HFFc6 (cell line): ENCODE data around the gene FRMPD4. TPM values are rescaled to one million over a fixed set of nuclear protein-coding genes. Genes with fewer than 3 reads are reported as not detected.

Experiments used
- DNase-seq: peaks from one replicate; pipeline ENCODE4 v3.0.0-alpha.2; 2018
- H3K27ac Mint-ChIP-seq: 2 replicates; pipeline ENCODE4 v1.8.0; 2020; ENCODE audit warnings: mild to moderate bottlenecking, mixed read lengths
- H3K27me3 Mint-ChIP-seq: 2 replicates; pipeline ENCODE4 v1.8.0; 2021; ENCODE audit warnings: mild to moderate bottlenecking, moderate library complexity, mixed read lengths; ENCODE audit not compliant: insufficient read depth
- H3K36me3 Mint-ChIP-seq: 2 replicates; pipeline ENCODE4 v1.8.0; 2021; ENCODE audit warnings: low read depth, mixed read lengths
- H3K4me1 Mint-ChIP-seq: 2 replicates; pipeline ENCODE4 v1.8.0; 2020; ENCODE audit warnings: low read depth, mixed read lengths
- H3K4me3 Mint-ChIP-seq: 2 replicates; pipeline ENCODE4 v1.8.0; 2020; ENCODE audit warnings: mild to moderate bottlenecking, moderate library complexity, mixed read lengths
- H3K9me3 Mint-ChIP-seq: 2 replicates; pipeline ENCODE4 v1.8.0; 2020; ENCODE audit warnings: mild to moderate bottlenecking, mixed read lengths
- total RNA-seq, 6 experiments: library from RNA; stranded (reverse); fragmentation: NEBNext Ultra II Directional; extraction: Animal tissue kit (Norgen Biotek cat#: 25700); gene quantifications; 2 replicates in 1 of 6; 3 replicates in 5 of 6; pipeline ENCODE4 v1.2.3, GENCODE V29; 2021
- TF ChIP-seq, protein P1 (sequence below): fragments of 200-600 bp; sonication (generic); IDR thresholded peaks from 2 replicates; pipeline ENCODE4 v1.5.0; 2021; ENCODE audit warnings: antibody characterized with exemption, mild to moderate bottlenecking

The FRMPD4 gene
- total RNA-seq, 6 experiments from 2014 or later = 0.09 to 0.55 (median 0.47) TPM

DNA sequence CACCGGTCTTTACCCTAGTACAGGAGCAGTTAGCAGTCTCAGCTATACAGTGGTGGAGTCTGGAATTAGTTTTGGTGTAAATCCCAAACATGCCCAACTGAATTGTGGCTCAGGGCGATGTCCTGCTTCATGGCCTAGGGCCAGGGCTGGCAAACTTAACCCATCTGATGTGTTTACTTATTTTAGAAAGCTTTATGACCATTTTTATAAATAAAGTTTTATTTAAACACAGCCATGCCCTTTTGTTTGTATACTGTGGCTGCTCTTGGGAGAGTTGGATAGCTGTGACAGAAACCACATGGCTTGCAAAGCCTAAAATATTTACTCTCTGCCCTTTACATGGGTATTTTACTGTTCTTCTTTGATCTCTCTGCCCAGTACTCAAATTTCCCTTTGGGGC, 7.1 kb downstream of the FRMPD4 start:
- TF ChIP-seq, protein P1, sequence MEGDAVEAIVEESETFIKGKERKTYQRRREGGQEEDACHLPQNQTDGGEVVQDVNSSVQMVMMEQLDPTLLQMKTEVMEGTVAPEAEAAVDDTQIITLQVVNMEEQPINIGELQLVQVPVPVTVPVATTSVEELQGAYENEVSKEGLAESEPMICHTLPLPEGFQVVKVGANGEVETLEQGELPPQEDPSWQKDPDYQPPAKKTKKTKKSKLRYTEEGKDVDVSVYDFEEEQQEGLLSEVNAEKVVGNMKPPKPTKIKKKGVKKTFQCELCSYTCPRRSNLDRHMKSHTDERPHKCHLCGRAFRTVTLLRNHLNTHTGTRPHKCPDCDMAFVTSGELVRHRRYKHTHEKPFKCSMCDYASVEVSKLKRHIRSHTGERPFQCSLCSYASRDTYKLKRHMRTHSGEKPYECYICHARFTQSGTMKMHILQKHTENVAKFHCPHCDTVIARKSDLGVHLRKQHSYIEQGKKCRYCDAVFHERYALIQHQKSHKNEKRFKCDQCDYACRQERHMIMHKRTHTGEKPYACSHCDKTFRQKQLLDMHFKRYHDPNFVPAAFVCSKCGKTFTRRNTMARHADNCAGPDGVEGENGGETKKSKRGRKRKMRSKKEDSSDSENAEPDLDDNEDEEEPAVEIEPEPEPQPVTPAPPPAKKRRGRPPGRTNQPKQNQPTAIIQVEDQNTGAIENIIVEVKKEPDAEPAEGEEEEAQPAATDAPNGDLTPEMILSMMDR = no peak
- H3K36me3 Mint-ChIP-seq = no peaks in the 10 kb centered on the region
- no peak for DNase-seq
- no peak overlapping the region for H3K27ac Mint-ChIP-seq
- H3K4me3 Mint-ChIP-seq = no peak overlapping the region
- H3K9me3 Mint-ChIP-seq = no peaks in the 10 kb centered on the region
- no peaks in the 10 kb centered on the region for H3K27me3 Mint-ChIP-seq
- H3K4me1 Mint-ChIP-seq = peaks cover 8% of the 10 kb centered on the region; the same call in 1 of the 2 replicates

DNA sequence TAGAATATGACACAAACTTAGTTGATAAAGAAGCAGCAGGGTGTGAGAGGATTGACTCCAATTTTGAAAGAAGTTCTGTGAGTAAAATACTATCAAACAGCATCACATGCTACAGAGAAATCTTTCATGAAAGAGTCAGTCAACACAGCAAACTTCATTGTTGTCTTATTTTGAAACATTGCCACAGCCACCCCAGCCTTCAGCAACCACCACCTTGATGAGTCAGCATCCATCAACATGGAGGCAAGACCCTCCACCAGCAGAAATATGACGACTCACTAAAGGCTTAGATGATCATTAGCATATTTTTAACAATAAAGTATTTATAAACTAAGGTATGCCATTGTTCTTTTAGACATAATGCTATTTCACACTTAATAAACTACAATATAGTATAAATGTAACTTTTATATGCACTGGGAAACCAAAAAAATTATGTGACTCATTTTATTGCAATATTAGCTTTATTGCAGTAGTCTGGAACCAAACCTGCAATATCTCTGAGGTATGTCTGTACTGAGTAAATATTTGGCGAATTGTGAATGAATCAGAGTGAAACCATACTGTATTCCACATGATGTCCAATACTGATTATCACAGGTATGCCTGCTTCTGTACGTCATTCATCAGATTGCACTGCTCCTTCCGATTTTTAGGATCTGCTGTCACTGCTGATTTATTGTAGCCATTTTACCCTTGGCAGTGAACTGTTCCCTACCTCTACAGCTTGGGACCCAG, 11.6 kb downstream of the FRMPD4 start:
- Mint-ChIP-seq H3K9me3 (no peaks in the 10 kb centered on the region), H3K4me3 (no peak overlapping the region), H3K27me3 (no peaks in the 10 kb centered on the region), H3K4me1 (peaks cover 4% of the 10 kb centered on the region; the same call in 1 of the 2 replicates), H3K27ac (no peak overlapping the region), H3K36me3 (no peaks in the 10 kb centered on the region)
- no peak for DNase-seq
- TF ChIP-seq, protein P1 = no peak

DNA sequence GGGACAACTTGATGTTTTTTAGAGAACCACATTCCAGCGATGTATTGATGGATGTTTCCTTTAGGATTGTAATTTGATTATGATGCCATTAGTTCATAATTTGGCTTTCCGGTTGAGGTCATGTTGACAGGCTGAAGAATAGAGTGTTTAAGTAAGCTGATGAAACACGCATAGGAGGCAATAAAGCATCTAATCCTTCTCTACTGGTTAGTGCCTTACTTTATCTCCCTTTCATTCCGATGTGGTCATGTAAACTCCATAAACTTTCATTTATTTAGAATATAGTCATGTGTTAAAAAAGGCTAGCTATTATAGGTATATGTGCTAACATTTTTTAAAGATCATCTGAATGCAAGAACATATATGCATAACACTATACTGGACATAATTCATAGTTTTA, 15.0 kb downstream of the FRMPD4 start:
- H3K4me3 Mint-ChIP-seq = no peak overlapping the region
- DNase-seq = no peak
- H3K27me3 Mint-ChIP-seq = peaks cover 4% of the 10 kb centered on the region; the same call in 1 of the 2 replicates

DNA sequence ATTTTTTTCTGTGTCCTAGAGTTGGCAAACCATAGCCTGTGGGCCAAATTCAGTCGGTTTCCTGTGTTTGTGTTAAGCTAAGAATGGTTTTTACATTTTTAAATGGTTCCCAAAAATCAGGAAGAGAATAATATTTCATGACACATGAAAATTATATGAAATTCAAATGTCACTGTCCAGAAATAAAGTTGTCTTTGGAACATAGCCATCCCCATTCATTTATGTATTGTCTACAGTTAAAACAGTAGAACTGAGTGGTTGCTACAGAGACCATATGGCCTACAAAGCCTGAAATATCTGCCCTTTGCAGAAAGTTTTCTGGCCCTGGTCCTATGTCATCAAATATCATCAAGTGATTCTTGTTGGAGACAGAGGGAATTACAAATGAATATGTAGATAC, 15.5 kb downstream of the FRMPD4 start:
- Mint-ChIP-seq H3K4me1 (peaks cover 4% of the 10 kb centered on the region; the same call in 1 of the 2 replicates), H3K9me3 (no peaks in the 10 kb centered on the region), H3K4me3 (no peak overlapping the region), H3K36me3 (no peaks in the 10 kb centered on the region), H3K27ac (no peak overlapping the region), H3K27me3 (peaks cover 4% of the 10 kb centered on the region; the same call in 1 of the 2 replicates)
- DNase-seq = no peak
- TF ChIP-seq, protein P1 = no peak

More for the DNA sequence above, 15.0 kb downstream of the FRMPD4 start:
- H3K4me1 Mint-ChIP-seq = peaks cover 4% of the 10 kb centered on the region; the same call in 1 of the 2 replicates
- TF ChIP-seq, protein P1 = no peak
- H3K9me3 Mint-ChIP-seq = no peaks in the 10 kb centered on the region
- H3K27ac Mint-ChIP-seq = no peak overlapping the region
- H3K36me3 Mint-ChIP-seq = no peaks in the 10 kb centered on the region

DNA sequence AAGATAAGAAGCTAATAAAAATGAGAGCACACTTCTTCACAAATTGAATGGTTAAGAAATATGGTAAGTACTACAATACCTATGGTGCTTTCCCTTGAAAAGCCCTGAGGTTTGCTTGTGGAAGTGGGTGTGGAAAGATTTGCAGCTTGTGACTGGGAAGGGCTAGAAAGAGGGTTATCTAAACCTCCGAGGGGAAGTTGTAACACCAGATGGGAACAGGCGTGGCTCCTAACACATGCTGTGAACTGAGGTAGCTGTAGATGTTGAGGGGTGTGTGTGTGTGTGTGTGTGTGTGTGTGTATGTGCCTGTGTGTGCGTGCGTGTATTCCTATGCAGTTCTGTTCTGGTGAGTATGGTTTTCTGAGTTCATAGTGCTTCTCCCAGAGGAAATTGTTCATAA, 21.5 kb downstream of the FRMPD4 start:
- H3K9me3 Mint-ChIP-seq = no peaks in the 10 kb centered on the region
- DNase-seq = no peak

More for the DNA sequence above, 21.5 kb downstream of the FRMPD4 start:
- H3K4me1 Mint-ChIP-seq = peaks cover 11% of the 10 kb centered on the region
- H3K27me3 Mint-ChIP-seq = peaks cover 6% of the 10 kb centered on the region; the same call in 1 of the 2 replicates
- TF ChIP-seq, protein P1 = no peak
- no peak overlapping the region for H3K4me3 Mint-ChIP-seq
- H3K27ac Mint-ChIP-seq = no peak overlapping the region
- H3K36me3 Mint-ChIP-seq = no peaks in the 10 kb centered on the region
